IPS-18c (cell line): ENCODE data around the gene ZNF202.

ENCODE experiments used
- H3K4me3 ChIP-seq: 2 replicates; pipeline ENCODE4 v1.7.0; 2013; ENCODE audit warnings: low read depth, mild to moderate bottlenecking, low read length, moderate library complexity; ENCODE audit not compliant: insufficient read depth
- H3K9me3 ChIP-seq: one replicate; pipeline ENCODE4 v1.6.1; 2013; ENCODE audit warnings: mild to moderate bottlenecking, low read length, moderate library complexity; ENCODE audit not compliant: control insufficient read depth, insufficient read depth

Gene ZNF202

DNA sequence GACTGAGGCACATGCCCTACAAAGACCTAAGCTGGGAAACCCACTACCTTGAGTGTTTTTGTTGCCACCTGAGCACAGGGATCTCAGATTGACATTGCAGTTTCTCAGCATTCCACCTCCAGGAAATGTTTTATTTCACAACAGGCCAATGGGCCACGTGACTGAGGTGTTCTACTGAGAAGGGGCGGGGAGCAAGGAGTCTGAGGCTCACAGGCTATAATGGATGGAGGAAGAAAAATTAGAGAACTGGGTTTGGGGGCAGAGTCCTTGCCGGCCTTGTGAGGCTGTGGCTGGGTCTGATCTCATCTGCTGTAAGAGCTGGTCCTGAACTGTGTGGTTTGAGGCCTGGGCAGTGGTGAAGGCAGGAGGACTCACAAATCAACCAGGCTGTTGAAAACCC is 40.7 kb downstream of the ZNF202 start:
- Histone ChIP-seq H3K4me3 (no peak overlapping the region), H3K9me3 (peaks cover 2% of the 10 kb centered on the region)

GRCh38 chr11:123698546-123699127 is 42.8 kb downstream of the ZNF202 start:
- H3K9me3 ChIP-seq: peaks cover 2% of the 10 kb centered on the region
- no peak overlapping the region for H3K4me3 ChIP-seq

DNA sequence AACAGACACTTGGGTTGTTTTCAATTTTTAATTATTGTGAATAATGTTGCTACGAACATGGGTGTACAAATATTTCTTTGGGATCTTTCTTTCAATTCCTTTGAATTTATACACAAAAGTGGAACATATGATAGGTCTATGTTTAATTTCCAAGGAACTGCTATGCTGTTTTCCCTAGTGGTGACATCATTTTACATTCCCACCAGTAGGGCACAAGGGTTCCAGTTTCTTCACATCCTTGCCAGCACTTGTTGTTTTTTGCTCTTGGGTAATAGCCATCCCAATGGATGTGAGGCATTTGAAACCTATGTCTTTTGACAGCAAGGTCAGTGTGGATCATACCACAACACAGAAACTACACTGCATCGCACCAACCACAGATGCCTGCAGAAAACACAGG is 45.3 kb downstream of the ZNF202 start:
- Histone ChIP-seq H3K4me3 (no peak overlapping the region), H3K9me3 (peaks cover 2% of the 10 kb centered on the region)

GRCh38 chr11:123695231-123695630 is 46.2 kb downstream of the ZNF202 start:
- Histone ChIP-seq H3K4me3 (no peak overlapping the region), H3K9me3 (peaks cover 2% of the 10 kb centered on the region)

GRCh38 chr11:123694551-123694950 is 46.9 kb downstream of the ZNF202 start:
- no peak overlapping the region for H3K4me3 ChIP-seq
- H3K9me3 ChIP-seq: peaks cover 2% of the 10 kb centered on the region

DNA sequence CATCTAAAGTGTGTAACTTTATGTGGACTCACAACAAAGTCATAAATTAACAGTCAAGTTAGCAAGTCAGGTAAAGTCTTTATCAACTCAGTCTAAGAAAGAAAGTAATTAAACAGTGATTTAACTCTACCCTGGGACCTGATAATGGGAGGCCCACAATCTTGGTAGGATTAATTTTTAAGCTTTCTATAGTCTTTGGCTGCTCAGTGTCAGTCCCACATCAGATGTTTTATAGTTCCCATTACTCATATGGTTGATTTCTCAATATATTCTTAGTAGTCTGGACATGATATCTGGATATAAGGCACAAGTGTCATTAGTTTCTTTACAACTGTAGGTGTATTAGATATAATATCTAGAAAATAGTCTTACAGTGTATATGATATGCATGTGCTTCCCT is 48.5 kb downstream of the ZNF202 start:
- no peak overlapping the region for H3K4me3 ChIP-seq
- H3K9me3 ChIP-seq: no peaks in the 10 kb centered on the region

- Histone ChIP-seq H3K4me3 (no peak overlapping the region), H3K9me3 (no peaks in the 10 kb centered on the region)
These were observed 51.0 kb downstream of the ZNF202 start for GRCh38 chr11:123690485-123690884.

DNA sequence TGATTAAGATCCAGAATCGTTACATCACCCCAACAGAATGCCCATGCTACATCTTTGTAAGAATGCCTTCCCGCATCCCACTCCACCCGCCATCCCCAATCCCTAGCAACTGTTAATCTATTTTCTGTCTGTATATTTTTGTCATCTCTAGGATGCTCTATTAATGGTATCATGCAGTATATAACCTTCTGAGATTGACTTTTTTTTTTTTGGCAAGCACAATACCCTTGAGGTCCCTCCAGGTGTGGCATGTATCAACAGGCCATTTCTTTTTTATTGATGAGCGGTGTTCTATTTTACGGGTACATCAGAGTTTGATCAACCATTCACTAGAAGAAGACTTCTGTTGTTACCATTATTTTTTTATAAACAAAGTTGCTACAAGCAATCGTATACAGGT is 56.9 kb downstream of the ZNF202 start:
- H3K4me3 ChIP-seq: no peak overlapping the region
- H3K9me3 ChIP-seq: no peaks in the 10 kb centered on the region

DNA sequence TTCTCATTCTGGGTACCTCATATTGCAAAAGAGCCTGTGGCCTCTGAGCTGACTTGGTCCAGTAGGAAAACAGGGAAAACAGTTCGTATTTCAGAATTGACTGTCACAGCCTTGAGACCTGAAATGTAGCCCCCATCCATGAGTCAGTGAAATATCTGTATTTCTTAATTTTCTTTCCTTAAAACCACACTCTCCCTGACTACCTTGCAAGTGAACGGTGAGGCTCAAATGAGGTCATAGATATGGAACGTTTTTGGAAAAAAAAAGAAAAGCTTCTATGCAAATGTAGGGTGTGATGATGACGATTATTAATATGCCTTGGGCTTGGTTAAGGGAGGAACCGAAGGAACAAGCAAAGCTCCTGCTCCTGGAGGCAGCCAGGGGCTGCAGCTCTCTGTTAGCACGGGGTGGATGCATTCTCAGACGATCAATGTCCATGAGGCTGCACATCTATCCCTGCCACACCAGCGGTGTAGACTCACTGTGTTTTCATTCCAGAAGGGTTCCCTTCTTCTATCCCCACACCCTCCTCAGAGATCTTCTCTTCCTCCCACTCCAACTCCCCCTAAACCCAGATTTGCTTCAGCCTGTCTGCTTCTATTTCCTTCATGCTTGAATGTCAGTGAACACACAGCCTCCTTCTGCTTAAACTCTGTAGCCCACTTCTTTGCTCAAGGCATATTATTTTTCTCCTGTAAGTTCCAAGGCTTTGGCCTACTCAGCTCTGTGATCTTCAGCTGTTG is 57.9 kb downstream of the ZNF202 start:
- Histone ChIP-seq H3K4me3 (no peak overlapping the region), H3K9me3 (no peaks in the 10 kb centered on the region)

- Histone ChIP-seq H3K9me3 (no peaks in the 10 kb centered on the region), H3K4me3 (no peak overlapping the region)
These were observed 58.6 kb downstream of the ZNF202 start for GRCh38 chr11:123682696-123683410.

- Histone ChIP-seq H3K4me3 (no peak overlapping the region), H3K9me3 (no peaks in the 10 kb centered on the region)
These were observed 60.4 kb downstream of the ZNF202 start for GRCh38 chr11:123681030-123681429.

GRCh38 chr11:123678246-123678645 is 63.2 kb downstream of the ZNF202 start:
- H3K9me3 ChIP-seq: no peaks in the 10 kb centered on the region
- no peak overlapping the region for H3K4me3 ChIP-seq

DNA sequence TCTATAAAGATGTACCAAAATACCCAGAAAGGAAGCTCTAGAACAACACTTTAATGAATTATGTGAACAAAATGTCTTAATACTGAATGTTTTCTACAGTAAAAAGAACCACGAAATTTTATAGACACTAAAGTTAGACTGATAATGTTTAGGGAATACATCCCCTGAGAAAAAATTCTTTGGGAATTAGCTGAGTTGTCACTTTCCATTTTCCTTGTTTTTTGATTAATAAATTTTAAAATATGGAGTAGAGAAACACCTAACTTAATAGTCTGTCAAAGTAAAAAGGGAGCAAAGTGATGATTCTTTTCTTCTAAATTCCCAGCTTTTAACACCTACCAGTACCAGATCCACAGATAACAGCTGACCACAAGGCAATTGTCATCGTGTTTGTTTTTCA is 64.0 kb downstream of the ZNF202 start:
- Histone ChIP-seq H3K9me3 (no peaks in the 10 kb centered on the region), H3K4me3 (no peak overlapping the region)

- no peaks in the 10 kb centered on the region for H3K9me3 ChIP-seq
- H3K4me3 ChIP-seq: no peak overlapping the region
These were observed 67.2 kb downstream of the ZNF202 start for GRCh38 chr11:123674297-123674696.
